GM18502 (cell line): Measurements from ENCODE around the gene FGFRL1.
"Not testable (repeated sequence)": the region's sequence is repeated elsewhere in the genome, so short reads cannot be mapped to it uniquely, and the experiment has no call there.

Source experiments
- ATAC-seq: cut with Tn5 transposase; IDR thresholded peaks from one replicate; pipeline ENCODE4 v1.9.1; 2021; ENCODE audit warnings: mild to moderate bottlenecking; ENCODE audit not compliant: unreplicated experiment, poor library complexity

Gene FGFRL1

DNA sequence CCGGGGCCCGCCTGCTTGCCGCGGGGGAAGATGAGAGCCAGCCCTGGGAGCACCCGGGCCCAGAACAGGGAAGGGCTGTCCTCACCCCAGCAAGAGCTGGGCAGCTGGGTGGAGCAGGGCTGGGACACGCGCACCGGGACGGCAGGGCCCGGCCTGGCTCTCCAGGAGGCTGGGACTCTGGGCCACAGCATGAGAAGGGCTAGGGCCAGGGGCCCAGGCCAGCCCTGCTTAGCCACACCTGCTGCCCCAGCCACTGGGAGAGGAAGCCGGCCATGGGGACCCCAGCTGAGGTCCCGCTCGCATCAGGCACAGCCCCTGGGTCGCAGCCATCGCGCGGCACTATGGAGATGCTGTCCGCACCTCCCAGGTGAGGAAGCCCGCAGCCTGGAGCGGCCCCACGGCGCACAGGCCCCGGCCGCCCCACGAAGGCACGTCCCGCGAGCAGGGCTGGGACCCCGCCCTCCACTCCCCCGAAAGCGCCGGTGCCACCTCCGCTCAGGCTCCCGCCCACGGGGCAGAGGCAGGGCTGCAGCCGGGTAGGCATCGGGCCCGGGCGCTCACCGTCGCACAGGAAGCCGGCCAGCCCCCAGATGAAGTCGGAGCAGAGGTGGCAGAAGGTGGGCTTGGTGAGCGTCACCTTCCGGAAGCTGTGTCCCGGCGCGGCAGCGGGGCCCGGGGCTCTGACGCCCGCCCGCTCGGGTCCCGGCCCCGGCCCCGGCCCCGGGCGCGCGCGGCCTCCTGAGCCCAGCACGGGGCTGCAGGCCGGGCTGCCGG, 38.6 kb upstream of the FGFRL1 start:
- peak; percentile 50 for ATAC-seq

DNA sequence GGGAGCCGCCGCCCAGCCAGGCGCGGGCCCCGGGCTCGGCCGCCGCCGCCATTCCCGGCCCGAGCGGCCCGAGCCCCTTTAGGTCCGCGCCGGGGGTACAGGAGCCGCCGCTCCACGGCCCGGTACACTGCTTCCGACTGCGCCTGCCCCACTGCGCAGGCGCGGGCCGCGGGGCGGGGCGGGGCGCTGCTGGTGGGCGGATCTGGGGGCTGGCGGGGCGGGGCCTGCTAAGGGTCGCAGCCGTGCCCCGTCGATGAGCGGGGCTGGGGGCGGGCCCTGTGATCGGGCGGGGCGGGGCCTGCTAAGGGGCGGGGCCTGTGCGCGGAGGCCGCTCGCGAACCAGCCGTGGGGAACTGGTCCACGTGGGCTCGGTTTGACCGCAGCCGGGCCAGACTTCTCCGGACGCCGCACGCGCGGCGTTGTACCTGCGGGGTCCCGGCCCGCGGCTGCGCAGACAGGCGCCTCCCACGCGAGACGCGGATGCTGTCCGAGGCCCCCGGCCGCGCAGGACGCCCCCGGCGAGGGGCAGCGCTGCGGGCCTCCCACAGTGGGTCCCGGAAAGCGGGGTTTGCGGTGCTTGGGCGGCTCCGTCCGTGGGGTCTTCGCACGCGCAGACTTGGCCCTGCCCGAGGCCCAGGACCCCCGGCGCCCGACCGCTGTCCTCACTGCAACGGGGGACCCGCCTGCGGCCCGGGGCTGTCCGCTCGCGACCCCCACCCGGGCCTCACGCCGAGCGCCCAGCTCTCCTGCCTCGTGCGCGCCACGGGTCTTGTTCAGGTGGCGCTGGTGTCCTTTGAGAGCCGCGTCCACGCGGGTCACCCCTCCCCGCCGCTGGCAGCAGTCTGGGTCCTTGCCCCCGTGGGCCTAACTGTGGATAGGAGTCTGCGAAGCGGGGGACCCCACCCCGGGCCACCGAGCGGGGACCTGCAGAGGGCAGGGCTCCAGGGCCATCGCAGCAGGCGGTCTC, 37.7 kb upstream of the FGFRL1 start, which contains the start of gene DGKQ:
TSS of gene DGKQ (minus strand) at position 139 of the 967 bp plus-strand sequence. CDS start at position 52, 87 bp downstream.
- ATAC-seq, result peak; percentile 72

DNA sequence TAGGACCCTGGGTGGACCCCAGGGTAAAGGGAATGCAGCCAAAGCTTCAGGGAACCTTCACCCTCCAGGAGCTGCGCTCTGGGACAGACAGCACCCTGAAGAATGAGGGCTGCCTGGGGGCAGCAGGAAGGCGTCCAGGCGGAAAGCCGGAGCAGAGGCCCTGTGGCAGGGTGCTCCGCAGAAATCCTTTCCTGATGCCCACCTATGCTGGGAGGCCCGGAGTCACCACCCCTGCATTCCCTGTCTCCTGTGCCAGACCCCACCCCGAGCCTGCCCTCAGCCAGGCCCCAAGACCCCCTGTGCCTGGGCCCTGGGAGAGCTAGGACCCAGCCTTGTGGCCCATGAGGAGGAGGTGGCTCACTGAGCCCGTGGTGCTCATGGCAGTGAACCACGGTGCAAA, 36.8 kb upstream of the FGFRL1 start:
- ATAC-seq, result no peak

- ATAC-seq, result not testable (repeated sequence)
Measured at GRCh38 chr4:976016-976415, 35.4 kb upstream of the FGFRL1 start.

GRCh38 chr4:978957-979701, 32.3 kb upstream of the FGFRL1 start:
- ATAC-seq, result no peak

GRCh38 chr4:982291-982690, 29.1 kb upstream of the FGFRL1 start:
- no peak for ATAC-seq

DNA sequence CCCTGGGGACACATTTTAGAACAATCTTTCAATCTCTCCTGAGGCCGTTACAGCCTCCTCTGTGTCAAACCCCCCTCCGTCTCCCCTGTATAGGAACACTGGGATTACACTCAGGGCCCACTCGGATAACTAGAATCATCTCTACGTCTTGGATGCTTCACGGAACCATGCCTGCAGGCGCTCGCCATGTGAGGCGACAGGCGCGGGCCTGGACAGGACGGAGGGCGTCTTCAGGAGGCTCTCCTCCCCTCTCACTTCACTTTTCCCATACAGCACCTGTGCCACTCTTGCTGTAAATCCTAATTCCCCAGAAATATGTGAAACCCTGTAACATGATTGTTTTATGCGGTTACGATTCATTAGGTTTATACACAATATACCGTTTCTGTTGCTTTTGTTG, 28.6 kb upstream of the FGFRL1 start:
- no peak for ATAC-seq

DNA sequence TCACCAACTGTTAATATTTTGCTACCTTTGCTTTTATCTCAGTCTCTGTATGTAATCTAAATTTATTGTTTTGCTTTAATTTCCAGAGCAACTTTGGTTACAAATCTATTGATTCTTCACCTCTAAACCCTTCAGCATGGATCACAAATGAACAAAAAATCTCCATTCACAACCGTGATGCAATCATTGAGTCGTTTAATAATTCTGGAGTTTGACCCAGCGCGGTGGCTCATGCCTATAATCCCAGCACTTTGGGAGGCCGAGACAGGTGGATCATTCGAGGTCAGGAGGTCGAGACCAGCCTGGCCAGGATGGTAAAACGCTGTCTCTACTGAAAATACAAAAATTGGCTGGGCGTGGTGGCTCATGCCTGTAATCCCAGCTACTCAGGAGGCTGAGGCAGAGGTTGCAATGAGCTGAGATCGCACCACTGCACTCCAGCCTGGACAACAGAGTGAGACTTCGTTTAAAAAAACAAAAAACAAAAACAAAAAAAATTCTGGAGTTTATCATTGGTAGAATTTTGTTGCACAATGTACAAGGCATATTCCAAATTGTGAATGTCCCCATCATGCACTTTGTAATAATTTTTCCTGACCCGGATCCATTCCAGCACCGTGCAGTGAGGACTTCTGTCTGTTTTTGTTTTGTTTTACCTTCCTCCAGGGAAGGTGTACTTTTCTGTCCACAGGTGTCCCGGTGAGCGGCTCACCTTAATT, 26.9 kb upstream of the FGFRL1 start:
- ATAC-seq, result no peak

DNA sequence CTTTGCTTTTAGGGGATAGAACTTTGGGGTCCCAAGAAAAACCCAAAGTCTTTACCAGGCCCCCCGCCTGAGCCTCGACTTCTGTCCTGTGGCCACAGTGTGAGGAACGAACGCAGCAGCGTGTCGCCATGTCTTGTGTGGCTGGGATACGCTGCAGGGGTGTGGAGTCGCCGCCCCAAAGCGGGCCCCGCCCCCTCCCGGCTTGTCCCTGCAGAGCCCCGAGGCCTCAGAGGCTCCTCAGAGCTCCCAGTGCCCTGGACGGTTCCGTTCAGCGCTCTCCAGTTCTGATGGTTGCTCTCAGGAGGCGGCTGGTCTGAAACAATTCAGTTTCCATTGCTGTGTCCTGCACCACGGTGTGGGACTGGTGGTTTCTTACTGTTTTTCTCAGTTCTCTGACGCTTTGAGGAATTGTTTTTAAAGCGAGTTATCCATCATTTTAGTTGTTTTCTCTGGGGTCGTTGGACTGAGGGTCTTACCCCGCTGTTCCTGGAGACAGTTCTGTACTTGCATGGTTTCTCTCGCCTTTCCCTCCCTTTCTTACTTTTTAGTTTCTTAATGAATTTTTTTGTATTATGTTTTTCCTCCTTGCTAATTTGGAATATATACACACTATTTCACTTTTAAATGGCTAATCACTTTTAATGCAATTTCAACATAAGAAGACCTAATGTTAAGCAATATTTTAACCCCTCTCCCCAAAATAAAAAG, 26.1 kb upstream of the FGFRL1 start:
- ATAC-seq, result no peak

GRCh38 chr4:986428-986878, 25.0 kb upstream of the FGFRL1 start:
- peak; percentile 24 for ATAC-seq

DNA sequence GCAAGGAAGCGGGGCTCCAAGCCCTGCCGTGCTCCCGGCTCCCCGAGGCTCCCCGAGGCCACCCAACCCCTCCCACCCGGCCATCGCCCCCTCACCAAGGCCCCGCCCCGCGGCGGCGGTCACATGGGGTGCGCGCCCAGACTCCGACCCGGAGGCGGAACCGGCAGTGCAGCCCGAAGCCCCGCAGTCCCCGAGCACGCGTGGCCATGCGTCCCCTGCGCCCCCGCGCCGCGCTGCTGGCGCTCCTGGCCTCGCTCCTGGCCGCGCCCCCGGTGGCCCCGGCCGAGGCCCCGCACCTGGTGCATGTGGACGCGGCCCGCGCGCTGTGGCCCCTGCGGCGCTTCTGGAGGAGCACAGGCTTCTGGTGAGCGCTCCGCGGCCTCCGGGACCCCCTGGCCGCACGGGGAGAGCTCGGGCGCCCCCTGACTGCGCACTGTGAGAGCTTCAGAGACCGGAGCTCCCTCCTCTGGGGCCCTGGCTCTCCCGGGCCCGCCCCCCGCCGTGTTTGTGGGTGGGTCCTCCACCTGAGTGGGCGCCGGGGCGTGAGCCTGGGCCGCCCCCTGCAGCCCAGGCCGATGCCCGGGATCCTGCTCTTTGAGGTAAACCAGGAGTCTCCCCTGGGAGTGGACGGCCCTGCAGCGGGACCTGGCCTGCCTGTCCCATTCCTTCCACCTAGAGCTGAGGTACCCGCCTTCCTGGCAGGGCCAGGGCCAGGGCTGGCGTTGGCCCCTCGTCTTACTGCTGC, 24.4 kb upstream of the FGFRL1 start, which contains the start of gene IDUA:
TSS of gene IDUA (plus strand) at position 166 of the 745 bp plus-strand sequence. CDS start at position 207, 41 bp downstream.
- peak; percentile 78 for ATAC-seq

DNA sequence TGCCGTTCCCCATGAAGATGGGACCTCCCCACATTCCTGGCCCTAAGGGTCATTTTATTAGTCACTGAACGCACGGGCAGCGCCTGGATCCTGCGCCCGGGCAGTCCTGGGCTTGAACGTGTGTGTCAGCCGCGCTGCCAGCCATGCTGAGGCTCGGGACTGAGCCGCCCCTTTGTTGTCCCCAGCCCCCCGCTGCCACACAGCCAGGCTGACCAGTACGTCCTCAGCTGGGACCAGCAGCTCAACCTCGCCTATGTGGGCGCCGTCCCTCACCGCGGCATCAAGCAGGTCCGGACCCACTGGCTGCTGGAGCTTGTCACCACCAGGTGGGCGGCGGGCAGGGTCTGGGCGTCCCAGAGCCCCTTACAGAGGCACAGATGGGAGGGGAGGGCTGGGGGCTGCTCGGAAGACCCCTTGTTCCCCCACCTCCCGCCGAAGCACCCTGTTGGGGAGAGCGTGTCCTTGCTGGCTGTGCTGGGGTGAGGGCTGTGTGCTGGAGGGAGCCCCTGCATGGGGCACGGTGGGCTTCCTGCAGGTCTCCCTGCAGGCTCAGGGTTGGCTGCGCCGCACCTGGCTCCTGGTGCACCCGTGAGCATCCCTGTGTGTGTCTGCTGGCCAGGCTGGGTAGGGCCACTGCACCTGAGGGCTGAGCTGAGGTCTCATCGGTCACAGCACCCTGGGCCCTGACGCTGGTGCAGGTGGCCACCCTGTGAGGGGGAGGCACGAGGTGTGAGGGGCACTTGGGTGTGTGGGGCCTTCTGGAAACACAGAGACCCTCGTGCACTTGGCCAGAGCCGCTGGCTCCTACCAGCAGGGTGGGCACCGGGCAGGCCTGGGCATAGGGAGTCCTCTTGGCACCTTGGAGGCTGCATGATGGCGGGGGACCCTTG, 23.6 kb upstream of the FGFRL1 start:
- ATAC-seq, result no peak

GRCh38 chr4:988726-989721, 22.4 kb upstream of the FGFRL1 start:
- no peak for ATAC-seq

- no peak for ATAC-seq
Measured at GRCh38 chr4:989722-990471, 21.5 kb upstream of the FGFRL1 start.

- no peak for ATAC-seq
Measured at GRCh38 chr4:990746-991367, 20.6 kb upstream of the FGFRL1 start.
